Testis (tissue), 3 donors: Measurements from ENCODE around the gene DCDC1. TPM values are rescaled to one million over a fixed set of nuclear protein-coding genes. Genes with fewer than 3 reads are reported as not detected.

ENCODE experiments used
- DNase-seq: peaks from one replicate; pipeline ENCODE4 v3.0.0-alpha.2; 2019
- H3K27ac ChIP-seq, 2 donors: fragments of 200-600 bp; sonication (generic); one replicate each; pipeline ENCODE4 v1.5.1; 2019
- H3K27me3 ChIP-seq: fragments of 200-600 bp; sonication (generic); one replicate; pipeline ENCODE4 v1.5.1; 2019
- H3K36me3 ChIP-seq: fragments of 200-600 bp; sonication (generic); one replicate; pipeline ENCODE4 v1.5.1; 2017; ENCODE audit warnings: low read depth; ENCODE audit errors: missing control alignments
- H3K4me1 ChIP-seq: fragments of 200-600 bp; sonication (generic); one replicate; pipeline ENCODE4 v1.5.1; 2019
- H3K4me3 ChIP-seq, 2 donors: fragments of 200-600 bp; sonication (generic); one replicate each; pipeline ENCODE4 v1.5.1; 2017 to 2019
- H3K9me3 ChIP-seq: fragments of 200-600 bp; sonication (generic); one replicate; pipeline ENCODE4 v1.5.1; 2017
- POLR2A ChIP-seq: fragments of 450-650 bp; IDR thresholded peaks from one replicate; pipeline ENCODE4 v1.6.1; 2017; ENCODE audit warnings: antibody characterized with exemption, mild to moderate bottlenecking, moderate library complexity
- WGBS, 2 donors: methylation state at CpG; one replicate each; pipeline ENCODE4 v1.1.5; 2018; 5-methylcytosine and 5-hydroxymethylcytosine counted together
- intact Hi-C: fragments of 100-400 bp; cut with DNase I; formaldehyde crosslinking; loops from one replicate; pipeline ENCODE4 v1.15.1; 2023; ENCODE audit warnings: low total_unique reads
- polyA plus RNA-seq: library from polyadenylated mRNA; stranded (reverse); fragments of 350-450 nt; fragmentation: Illumina TruSeq; extraction: RNeasy Lipid Tissue Mini Kit (QIAGEN cat#74804); gene quantifications from one replicate; pipeline ENCODE4 v1.2.3, GENCODE V29; 2014; ENCODE audit warnings: low read depth, low replicate concordance; ENCODE audit not compliant: insufficient read depth
- total RNA-seq, 2 donors: library from RNA; depleted of rRNA; stranded (reverse); fragments of >200 nt; gene quantifications; one replicate each; pipeline ENCODE4 v1.2.3, GENCODE V29; 2016
- TF ChIP-seq, protein P1 (sequence below), 3 experiments: fragments of 450-650 bp in 2 of 3; fragments of 200-600 bp in 1 of 3; sonication (generic) in 1 of 3; IDR thresholded peaks; one replicate each; pipeline ENCODE4 v1.5.1; 2016 to 2019; ENCODE audit warnings: antibody characterized with exemption in 3 of 3, mild to moderate bottlenecking in 2 of 3, moderate library complexity in 1 of 3

The DCDC1 gene
- total and polyA plus RNA-seq, 3 donors from 2014 or later = 10.4 to 23.7 (median 12.3) TPM

DNA sequence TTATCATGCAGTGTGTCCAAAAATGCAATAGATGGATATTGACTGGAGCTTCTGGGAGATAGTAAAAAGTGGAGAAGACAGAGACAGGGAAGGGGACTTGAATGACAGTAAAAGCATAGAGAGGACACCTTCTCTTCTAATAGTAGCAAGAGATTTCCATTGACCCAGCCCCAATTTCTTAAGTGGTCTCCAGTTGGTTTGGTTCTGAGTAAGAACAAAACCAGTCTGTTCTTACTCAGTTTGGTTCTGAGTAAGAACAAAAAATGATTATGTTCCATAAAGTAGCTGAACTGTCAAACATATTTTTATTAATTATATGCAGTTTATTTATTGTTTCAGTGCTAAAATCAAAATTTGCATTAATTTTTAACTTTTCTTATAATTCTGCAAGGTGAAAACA lies 466.6 kb downstream of the DCDC1 start:
- Histone ChIP-seq H3K27me3 (no peaks in the 10 kb centered on the region), H3K36me3 (no peaks in the 10 kb centered on the region), H3K9me3 (no peaks in the 10 kb centered on the region), H3K4me1 (no peaks in the 10 kb centered on the region), H3K4me3 (no peak overlapping the region), H3K27ac (no peak overlapping the region)
- TF ChIP-seq, protein P1, sequence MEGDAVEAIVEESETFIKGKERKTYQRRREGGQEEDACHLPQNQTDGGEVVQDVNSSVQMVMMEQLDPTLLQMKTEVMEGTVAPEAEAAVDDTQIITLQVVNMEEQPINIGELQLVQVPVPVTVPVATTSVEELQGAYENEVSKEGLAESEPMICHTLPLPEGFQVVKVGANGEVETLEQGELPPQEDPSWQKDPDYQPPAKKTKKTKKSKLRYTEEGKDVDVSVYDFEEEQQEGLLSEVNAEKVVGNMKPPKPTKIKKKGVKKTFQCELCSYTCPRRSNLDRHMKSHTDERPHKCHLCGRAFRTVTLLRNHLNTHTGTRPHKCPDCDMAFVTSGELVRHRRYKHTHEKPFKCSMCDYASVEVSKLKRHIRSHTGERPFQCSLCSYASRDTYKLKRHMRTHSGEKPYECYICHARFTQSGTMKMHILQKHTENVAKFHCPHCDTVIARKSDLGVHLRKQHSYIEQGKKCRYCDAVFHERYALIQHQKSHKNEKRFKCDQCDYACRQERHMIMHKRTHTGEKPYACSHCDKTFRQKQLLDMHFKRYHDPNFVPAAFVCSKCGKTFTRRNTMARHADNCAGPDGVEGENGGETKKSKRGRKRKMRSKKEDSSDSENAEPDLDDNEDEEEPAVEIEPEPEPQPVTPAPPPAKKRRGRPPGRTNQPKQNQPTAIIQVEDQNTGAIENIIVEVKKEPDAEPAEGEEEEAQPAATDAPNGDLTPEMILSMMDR (IDR thresholded peaks at IDR 0.05) = no peak
- no peak for TF ChIP-seq POLR2A
- DNase-seq = no peak
- intact Hi-C loops = no loop called here

DNA sequence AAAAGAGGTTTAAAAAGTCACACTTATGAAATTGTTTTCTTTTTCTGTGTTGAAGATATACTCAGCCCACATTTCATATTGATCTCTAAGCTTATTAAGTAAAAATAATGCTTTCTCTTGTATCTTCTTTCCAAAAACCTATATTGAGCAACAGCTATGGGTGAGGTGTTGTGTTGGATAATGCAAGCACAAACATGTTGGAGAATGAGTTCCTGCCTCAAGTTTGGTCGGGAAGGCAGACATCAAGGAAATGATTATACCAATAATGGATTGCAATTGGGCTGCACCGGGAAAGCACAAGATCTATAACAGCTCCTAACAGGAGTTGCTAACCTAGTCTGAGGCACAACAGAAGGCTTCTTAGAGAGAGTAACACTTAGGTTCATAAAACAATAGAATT lies 474.5 kb downstream of the DCDC1 start:
- no peaks in the 10 kb centered on the region for H3K27me3 ChIP-seq
- 85 to 96% methylated on average over 2 of the region's 2 CpGs for WGBS, 2 donors
- H3K9me3 ChIP-seq = no peaks in the 10 kb centered on the region
- H3K27ac ChIP-seq = no peak overlapping the region
- DNase-seq = no peak
- intact Hi-C loops = no loop called here
- H3K4me1 ChIP-seq = no peaks in the 10 kb centered on the region
- no peaks in the 10 kb centered on the region for H3K36me3 ChIP-seq
- H3K4me3 ChIP-seq = no peak overlapping the region
- TF ChIP-seq POLR2A = no peak
- TF ChIP-seq, protein P1 (IDR thresholded peaks at IDR 0.05) = no peak

DNA sequence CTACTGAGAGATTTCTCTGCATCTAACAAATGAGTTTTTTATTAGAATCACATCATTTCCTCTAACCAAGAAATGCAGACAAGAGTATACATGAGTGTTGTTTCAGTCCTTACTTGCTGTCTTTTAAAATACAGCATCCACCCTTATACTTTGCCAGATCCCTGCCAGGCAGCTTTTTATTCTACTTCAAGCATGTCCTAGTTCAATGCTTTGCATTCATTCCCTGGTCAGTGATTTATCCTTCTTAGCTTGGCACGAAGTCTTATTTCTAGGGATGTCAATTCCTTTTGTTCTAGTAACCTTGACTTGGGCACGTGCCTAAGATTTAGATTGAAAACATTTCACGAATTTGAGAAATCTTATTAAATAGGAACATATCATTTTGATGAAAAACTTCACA lies 476.2 kb downstream of the DCDC1 start:
- DNase-seq = no peak
- Histone ChIP-seq H3K36me3 (no peaks in the 10 kb centered on the region), H3K9me3 (no peaks in the 10 kb centered on the region), H3K27ac (no peak overlapping the region), H3K4me3 (no peak overlapping the region), H3K4me1 (no peaks in the 10 kb centered on the region), H3K27me3 (no peaks in the 10 kb centered on the region)
- intact Hi-C loops = no loop called here
- TF ChIP-seq POLR2A = no peak
- TF ChIP-seq, protein P1 (IDR thresholded peaks at IDR 0.05) = no peak
- 27 to 35% methylated on average over 3 of the region's 3 CpGs for WGBS, 2 donors

DNA sequence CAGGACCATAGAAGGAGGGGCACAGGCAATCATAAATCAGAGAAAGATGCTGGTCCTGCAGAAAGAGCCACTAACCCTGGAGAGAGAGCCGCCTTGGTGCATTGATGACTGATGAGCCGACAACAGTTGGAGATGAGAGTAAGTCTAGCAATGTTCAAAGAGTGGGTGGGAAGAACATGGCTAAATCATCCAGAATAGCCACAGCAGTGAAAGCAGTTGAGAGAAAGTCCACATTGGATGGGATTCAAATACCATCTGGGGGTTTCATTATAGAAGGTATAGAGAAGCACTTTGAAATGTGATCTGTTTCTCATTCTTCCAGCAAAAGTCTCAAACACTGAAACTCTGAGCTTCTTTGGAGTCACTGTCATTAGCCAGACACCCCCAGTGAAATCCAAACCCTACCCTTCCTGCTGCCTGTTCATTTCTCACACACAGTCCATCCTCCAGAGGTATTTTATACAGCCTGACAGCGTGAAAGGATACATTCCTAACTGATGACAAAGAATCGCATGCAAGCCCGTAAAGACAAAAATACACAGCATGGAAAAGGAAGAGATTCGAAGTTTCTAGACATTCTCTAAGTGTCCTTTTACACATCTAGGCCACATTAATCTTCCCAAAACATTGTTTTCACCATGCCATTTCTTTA lies 480.3 kb downstream of the DCDC1 start:
- Histone ChIP-seq H3K27ac (no peak overlapping the region), H3K27me3 (no peaks in the 10 kb centered on the region), H3K9me3 (no peaks in the 10 kb centered on the region), H3K4me1 (no peaks in the 10 kb centered on the region), H3K4me3 (no peak overlapping the region), H3K36me3 (no peaks in the 10 kb centered on the region)
- TF ChIP-seq, protein P1 (IDR thresholded peaks at IDR 0.05) = no peak
- no peak for TF ChIP-seq POLR2A
- intact Hi-C loops = no loop called here
- 77 to 85% methylated on average over 6 of the region's 6 CpGs for WGBS, 2 donors
- DNase-seq = no peak

DNA sequence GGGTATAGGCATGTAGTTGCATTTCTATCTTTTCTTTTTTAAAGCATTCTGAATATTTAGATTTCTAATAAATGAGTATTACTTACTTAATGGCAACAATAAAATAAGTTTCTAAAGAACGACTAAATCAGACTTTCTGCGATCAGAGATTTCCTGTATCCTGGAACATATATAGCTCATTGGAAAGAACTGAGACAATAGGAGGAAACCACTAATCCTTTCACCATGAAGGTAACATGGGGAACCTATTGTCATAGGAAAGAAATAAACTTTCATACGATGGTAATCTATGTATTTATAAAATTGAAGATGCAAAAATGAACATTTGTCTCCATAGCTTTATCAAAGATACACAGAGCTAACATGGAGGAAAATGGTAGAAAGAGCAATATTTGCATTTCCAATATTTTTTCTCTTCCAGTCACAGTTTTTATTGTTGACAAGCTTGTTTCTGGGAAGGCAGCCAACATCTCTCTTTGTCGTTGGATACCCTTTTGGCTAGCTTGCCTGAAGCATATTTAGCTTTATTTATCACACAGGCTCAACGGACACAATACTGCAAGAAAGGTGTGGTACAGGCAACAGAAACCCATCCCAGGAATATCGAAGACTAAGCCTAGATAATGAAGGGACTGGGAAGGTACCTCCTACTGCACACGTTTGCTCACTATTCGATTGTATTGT lies 490.1 kb downstream of the DCDC1 start:
- DNase-seq = no peak
- H3K27ac ChIP-seq = no peak overlapping the region
- intact Hi-C loops = no loop called here
- 52 to 58% methylated on average over 8 of the region's 8 CpGs for WGBS, 2 donors
- no peaks in the 10 kb centered on the region for H3K9me3 ChIP-seq
- H3K27me3 ChIP-seq = no peaks in the 10 kb centered on the region
- no peak overlapping the region for H3K4me3 ChIP-seq
- no peaks in the 10 kb centered on the region for H3K4me1 ChIP-seq
- H3K36me3 ChIP-seq = no peaks in the 10 kb centered on the region
- TF ChIP-seq POLR2A = no peak
- TF ChIP-seq, protein P1 (IDR thresholded peaks at IDR 0.05) = no peak
